Neural cell (in vitro differentiated cells): ENCODE measurements around the gene DNMT3B.

Experiments used
- REST ChIP-seq: IDR thresholded peaks from 2 replicates; pipeline ENCODE4 v1.6.1; 2012; ENCODE audit warnings: borderline replicate concordance
- TF ChIP-seq, protein P1 (sequence below): fragments of 450-650 bp; IDR thresholded peaks from 2 replicates; pipeline ENCODE4 v1.5.1; 2014; ENCODE audit warnings: antibody characterized with exemption, mild to moderate bottlenecking, moderate library complexity; ENCODE audit not compliant: poor library complexity, severe bottlenecking

DNA sequence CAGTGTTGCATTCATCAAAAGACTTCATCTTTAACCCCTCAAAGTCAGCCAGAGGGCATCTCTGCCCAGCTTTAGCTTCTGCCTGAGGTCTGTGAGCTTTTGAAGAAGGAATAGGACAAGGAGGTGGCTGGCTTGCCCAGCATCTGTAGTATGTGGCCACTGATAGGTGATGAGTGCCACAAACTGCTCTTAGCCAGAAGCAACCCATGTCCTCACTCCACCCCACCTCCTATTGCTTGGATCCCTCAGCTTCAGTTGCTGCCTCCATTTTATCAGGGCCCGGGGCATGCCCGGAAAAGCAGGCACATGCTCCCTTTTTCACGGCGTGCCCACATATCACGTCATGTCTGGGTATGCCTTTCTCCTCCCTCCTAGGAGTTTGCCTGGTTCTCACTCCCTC, 84.7 kb downstream of the DNMT3B start:
- TF ChIP-seq REST: no peak
- TF ChIP-seq, protein P1, sequence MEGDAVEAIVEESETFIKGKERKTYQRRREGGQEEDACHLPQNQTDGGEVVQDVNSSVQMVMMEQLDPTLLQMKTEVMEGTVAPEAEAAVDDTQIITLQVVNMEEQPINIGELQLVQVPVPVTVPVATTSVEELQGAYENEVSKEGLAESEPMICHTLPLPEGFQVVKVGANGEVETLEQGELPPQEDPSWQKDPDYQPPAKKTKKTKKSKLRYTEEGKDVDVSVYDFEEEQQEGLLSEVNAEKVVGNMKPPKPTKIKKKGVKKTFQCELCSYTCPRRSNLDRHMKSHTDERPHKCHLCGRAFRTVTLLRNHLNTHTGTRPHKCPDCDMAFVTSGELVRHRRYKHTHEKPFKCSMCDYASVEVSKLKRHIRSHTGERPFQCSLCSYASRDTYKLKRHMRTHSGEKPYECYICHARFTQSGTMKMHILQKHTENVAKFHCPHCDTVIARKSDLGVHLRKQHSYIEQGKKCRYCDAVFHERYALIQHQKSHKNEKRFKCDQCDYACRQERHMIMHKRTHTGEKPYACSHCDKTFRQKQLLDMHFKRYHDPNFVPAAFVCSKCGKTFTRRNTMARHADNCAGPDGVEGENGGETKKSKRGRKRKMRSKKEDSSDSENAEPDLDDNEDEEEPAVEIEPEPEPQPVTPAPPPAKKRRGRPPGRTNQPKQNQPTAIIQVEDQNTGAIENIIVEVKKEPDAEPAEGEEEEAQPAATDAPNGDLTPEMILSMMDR: no peak
